Measurements from ENCODE around the gene HEPN1. TPM values are rescaled to one million over a fixed set of nuclear protein-coding genes. Genes with fewer than 3 reads are reported as not detected.

HEPN1 gene
- total RNA-seq, 1 experiment from 2014 or later = not detected

DNA sequence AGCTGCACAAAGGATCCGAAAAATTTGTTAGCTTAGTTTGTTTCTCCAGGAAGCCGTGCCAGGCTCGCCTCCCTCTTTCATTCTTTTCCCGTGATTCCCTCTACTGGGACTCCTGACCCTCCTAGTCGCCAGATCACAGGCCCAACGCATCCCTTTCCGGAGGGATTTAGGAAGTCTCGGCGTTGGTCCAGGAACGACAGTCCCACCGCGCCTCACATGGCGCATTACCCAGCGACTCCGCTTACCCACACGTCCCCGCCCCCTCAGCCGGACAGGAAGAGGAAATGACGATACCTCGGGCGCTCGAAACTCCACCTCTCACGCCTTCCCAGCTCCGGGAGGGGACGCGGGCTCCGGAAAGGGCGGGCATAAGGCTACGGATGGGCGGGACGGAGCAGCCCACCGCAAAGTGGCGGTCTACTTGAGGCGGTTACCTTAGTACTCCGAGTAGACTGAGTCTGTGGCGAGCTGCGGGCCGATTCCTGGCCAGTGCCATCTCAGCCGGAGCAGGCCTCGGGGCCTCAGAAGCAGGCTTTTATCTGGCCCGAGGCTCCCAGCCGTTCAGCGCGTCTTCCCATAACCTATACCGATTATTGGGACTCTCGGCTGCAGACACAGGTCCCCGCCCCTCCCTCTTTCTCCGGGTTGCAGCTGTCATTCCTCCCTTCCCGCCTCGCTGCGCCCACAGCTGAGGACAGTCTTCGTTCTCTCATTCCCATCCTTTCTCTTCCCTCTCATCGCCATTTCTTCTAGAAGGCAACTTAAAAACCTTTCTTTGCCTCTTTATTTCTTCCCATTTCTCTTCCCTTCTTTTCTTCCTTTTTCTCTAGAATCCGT, 34.9 kb downstream of the HEPN1 start, which contains the start of gene CCDC15 (continued):
- TF ChIP-seq, protein P1, sequence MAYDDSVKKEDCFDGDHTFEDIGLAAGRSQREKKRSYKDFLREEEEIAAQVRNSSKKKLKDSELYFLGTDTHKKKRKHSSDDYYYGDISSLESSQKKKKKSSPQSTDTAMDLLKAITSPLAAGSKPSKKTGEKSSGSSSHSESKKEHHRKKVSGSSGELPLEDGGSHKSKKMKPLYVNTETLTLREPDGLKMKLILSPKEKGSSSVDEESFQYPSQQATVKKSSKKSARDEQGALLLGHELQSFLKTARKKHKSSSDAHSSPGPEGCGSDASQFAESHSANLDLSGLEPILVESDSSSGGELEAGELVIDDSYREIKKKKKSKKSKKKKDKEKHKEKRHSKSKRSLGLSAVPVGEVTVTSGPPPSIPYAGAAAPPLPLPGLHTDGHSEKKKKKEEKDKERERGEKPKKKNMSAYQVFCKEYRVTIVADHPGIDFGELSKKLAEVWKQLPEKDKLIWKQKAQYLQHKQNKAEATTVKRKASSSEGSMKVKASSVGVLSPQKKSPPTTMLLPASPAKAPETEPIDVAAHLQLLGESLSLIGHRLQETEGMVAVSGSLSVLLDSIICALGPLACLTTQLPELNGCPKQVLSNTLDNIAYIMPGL (CRISPR knock-in tag; IDR thresholded peaks at IDR 0.05) = no peak
- TF ChIP-seq, protein P2, sequence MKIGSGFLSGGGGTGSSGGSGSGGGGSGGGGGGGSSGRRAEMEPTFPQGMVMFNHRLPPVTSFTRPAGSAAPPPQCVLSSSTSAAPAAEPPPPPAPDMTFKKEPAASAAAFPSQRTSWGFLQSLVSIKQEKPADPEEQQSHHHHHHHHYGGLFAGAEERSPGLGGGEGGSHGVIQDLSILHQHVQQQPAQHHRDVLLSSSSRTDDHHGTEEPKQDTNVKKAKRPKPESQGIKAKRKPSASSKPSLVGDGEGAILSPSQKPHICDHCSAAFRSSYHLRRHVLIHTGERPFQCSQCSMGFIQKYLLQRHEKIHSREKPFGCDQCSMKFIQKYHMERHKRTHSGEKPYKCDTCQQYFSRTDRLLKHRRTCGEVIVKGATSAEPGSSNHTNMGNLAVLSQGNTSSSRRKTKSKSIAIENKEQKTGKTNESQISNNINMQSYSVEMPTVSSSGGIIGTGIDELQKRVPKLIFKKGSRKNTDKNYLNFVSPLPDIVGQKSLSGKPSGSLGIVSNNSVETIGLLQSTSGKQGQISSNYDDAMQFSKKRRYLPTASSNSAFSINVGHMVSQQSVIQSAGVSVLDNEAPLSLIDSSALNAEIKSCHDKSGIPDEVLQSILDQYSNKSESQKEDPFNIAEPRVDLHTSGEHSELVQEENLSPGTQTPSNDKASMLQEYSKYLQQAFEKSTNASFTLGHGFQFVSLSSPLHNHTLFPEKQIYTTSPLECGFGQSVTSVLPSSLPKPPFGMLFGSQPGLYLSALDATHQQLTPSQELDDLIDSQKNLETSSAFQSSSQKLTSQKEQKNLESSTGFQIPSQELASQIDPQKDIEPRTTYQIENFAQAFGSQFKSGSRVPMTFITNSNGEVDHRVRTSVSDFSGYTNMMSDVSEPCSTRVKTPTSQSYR (CRISPR knock-in tag; IDR thresholded peaks at IDR 0.05) = no peak
- TF ChIP-seq ZNF263 (CRISPR knock-in tag; IDR thresholded peaks at IDR 0.05; ENCODE audit: low read depth) = no peak
- TF ChIP-seq GABPB1 (CRISPR knock-in tag; IDR thresholded peaks at IDR 0.05) = peak; percentile 76
- TF ChIP-seq PRRX2 (CRISPR knock-in tag; IDR thresholded peaks at IDR 0.05) = no peak
- no peak for TF ChIP-seq ELF4 (CRISPR knock-in tag; IDR thresholded peaks at IDR 0.05; ENCODE audit: low read depth)
- peak; percentile 82; the same call in 1 of the 2 replicates for TF ChIP-seq MAX (CRISPR knock-in tag; IDR thresholded peaks at IDR 0.05)
- peak; percentile 88 for TF ChIP-seq CREM (CRISPR knock-in tag; IDR thresholded peaks at IDR 0.05)
- TF ChIP-seq PRDM15 (CRISPR knock-in tag; IDR thresholded peaks at IDR 0.05) = 0 out of 2 replicates have a peak, but pooled peaks have one; percentile 20
- TF ChIP-seq, protein P3, sequence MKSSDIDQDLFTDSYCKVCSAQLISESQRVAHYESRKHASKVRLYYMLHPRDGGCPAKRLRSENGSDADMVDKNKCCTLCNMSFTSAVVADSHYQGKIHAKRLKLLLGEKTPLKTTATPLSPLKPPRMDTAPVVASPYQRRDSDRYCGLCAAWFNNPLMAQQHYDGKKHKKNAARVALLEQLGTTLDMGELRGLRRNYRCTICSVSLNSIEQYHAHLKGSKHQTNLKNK (CRISPR knock-in tag; IDR thresholded peaks at IDR 0.05) = no peak
- TF ChIP-seq, protein P4, sequence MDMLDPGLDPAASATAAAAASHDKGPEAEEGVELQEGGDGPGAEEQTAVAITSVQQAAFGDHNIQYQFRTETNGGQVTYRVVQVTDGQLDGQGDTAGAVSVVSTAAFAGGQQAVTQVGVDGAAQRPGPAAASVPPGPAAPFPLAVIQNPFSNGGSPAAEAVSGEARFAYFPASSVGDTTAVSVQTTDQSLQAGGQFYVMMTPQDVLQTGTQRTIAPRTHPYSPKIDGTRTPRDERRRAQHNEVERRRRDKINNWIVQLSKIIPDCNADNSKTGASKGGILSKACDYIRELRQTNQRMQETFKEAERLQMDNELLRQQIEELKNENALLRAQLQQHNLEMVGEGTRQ (CRISPR knock-in tag; IDR thresholded peaks at IDR 0.05) = peak; percentile 50
- TF ChIP-seq E2F1 (CRISPR knock-in tag; IDR thresholded peaks at IDR 0.05) = no peak; the same call in 1 of the 2 replicates
- TF ChIP-seq ZNF425 (CRISPR knock-in tag; conservative IDR thresholded peaks at IDR 0.05) = no peak
- TF ChIP-seq, protein P5, sequence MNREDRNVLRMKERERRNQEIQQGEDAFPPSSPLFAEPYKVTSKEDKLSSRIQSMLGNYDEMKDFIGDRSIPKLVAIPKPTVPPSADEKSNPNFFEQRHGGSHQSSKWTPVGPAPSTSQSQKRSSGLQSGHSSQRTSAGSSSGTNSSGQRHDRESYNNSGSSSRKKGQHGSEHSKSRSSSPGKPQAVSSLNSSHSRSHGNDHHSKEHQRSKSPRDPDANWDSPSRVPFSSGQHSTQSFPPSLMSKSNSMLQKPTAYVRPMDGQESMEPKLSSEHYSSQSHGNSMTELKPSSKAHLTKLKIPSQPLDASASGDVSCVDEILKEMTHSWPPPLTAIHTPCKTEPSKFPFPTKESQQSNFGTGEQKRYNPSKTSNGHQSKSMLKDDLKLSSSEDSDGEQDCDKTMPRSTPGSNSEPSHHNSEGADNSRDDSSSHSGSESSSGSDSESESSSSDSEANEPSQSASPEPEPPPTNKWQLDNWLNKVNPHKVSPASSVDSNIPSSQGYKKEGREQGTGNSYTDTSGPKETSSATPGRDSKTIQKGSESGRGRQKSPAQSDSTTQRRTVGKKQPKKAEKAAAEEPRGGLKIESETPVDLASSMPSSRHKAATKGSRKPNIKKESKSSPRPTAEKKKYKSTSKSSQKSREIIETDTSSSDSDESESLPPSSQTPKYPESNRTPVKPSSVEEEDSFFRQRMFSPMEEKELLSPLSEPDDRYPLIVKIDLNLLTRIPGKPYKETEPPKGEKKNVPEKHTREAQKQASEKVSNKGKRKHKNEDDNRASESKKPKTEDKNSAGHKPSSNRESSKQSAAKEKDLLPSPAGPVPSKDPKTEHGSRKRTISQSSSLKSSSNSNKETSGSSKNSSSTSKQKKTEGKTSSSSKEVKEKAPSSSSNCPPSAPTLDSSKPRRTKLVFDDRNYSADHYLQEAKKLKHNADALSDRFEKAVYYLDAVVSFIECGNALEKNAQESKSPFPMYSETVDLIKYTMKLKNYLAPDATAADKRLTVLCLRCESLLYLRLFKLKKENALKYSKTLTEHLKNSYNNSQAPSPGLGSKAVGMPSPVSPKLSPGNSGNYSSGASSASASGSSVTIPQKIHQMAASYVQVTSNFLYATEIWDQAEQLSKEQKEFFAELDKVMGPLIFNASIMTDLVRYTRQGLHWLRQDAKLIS (CRISPR knock-in tag; IDR thresholded peaks at IDR 0.05; ENCODE audit: borderline replicate concordance) = no peak
- TF ChIP-seq, protein P6, sequence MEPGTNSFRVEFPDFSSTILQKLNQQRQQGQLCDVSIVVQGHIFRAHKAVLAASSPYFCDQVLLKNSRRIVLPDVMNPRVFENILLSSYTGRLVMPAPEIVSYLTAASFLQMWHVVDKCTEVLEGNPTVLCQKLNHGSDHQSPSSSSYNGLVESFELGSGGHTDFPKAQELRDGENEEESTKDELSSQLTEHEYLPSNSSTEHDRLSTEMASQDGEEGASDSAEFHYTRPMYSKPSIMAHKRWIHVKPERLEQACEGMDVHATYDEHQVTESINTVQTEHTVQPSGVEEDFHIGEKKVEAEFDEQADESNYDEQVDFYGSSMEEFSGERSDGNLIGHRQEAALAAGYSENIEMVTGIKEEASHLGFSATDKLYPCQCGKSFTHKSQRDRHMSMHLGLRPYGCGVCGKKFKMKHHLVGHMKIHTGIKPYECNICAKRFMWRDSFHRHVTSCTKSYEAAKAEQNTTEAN (CRISPR knock-in tag; IDR thresholded peaks at IDR 0.05) = no peak
- TF ChIP-seq ZNF138 (CRISPR knock-in tag; conservative IDR thresholded peaks at IDR 0.05) = no peak
- TF ChIP-seq NR2C2 (CRISPR knock-in tag; IDR thresholded peaks at IDR 0.05) = no peak
- no peak for TF ChIP-seq SOX15 (CRISPR knock-in tag; IDR thresholded peaks at IDR 0.05)
